ENCODE data around the gene RAB39B.

DNA sequence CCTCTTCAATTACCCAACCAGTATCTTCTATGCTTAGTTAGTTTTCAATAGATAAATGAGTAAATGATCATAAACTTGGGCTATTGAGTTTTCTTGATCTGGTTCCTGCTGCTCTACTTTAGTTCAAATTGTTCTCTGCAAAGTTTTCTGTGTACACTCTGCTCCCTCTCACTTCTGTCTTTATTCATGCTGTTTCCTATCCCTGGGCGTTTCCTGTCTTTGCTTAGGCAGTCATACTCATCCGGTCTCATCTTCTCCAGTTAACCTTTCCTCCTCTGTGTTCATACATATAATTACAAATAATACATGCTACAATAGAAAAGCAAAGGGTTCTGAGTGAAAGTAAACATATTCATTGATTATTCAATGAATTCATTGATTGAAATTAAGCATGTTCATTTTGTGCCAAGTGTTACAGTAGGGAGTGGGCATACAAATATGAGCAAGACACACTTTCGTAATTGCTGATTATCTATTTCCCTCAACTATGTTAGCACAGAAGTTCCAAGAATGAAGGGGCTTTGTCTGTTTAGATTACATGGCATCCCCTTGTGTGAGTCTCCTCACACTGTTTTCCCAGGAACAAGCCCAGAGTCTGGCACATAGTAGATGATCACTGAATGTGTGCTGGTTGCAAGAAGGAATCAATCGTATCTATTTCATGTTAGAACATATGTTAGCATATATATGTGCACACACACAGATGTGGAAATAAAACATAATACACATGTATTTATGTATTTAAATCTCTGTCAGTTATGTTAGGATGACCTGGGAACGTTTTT lies 1.1 kb downstream of the RAB39B start:
- TF ChIP-seq EZH2 (IDR thresholded peaks at IDR 0.05; ENCODE audit: low read length, unreplicated experiment): no peak
- TF ChIP-seq, protein P1, sequence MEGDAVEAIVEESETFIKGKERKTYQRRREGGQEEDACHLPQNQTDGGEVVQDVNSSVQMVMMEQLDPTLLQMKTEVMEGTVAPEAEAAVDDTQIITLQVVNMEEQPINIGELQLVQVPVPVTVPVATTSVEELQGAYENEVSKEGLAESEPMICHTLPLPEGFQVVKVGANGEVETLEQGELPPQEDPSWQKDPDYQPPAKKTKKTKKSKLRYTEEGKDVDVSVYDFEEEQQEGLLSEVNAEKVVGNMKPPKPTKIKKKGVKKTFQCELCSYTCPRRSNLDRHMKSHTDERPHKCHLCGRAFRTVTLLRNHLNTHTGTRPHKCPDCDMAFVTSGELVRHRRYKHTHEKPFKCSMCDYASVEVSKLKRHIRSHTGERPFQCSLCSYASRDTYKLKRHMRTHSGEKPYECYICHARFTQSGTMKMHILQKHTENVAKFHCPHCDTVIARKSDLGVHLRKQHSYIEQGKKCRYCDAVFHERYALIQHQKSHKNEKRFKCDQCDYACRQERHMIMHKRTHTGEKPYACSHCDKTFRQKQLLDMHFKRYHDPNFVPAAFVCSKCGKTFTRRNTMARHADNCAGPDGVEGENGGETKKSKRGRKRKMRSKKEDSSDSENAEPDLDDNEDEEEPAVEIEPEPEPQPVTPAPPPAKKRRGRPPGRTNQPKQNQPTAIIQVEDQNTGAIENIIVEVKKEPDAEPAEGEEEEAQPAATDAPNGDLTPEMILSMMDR (conservative IDR thresholded peaks at IDR 0.05; ENCODE audit: low read depth, low read length): no peak
- TF ChIP-seq EZH2phosphoT487 (IDR thresholded peaks at IDR 0.05; ENCODE audit: borderline replicate concordance, low read length): no peak

Measured in PC-3 (cell line).